HG03520 (cell line): ENCODE data around the gene ZFPM1.

Experiments
- ATAC-seq: cut with Tn5 transposase; IDR thresholded peaks from one replicate; pipeline ENCODE4 v1.9.1; 2021; ENCODE audit warnings: mild to moderate bottlenecking, moderate library complexity; ENCODE audit not compliant: unreplicated experiment

The ZFPM1 gene

DNA sequence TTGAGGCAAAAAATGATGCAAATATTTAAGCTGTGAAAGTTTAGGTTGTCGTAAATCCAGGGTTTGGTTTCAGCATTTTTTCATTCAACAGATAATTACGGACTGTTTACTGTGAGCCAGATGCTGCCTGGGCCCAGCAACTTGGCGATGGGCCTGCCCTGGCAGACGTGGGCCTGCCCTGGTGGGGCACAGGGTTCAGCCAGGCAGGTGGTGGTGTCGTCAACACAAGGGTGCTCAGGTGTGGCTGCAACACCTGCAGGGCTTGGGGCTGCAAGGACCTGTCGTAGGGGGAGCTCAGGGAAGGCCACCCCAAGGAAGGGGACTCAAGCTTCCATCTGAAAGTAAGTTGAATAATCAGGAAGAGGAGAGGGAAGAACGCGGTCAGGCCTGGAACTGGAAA lies 132.2 kb downstream of the ZFPM1 start:
- ATAC-seq: no peak

DNA sequence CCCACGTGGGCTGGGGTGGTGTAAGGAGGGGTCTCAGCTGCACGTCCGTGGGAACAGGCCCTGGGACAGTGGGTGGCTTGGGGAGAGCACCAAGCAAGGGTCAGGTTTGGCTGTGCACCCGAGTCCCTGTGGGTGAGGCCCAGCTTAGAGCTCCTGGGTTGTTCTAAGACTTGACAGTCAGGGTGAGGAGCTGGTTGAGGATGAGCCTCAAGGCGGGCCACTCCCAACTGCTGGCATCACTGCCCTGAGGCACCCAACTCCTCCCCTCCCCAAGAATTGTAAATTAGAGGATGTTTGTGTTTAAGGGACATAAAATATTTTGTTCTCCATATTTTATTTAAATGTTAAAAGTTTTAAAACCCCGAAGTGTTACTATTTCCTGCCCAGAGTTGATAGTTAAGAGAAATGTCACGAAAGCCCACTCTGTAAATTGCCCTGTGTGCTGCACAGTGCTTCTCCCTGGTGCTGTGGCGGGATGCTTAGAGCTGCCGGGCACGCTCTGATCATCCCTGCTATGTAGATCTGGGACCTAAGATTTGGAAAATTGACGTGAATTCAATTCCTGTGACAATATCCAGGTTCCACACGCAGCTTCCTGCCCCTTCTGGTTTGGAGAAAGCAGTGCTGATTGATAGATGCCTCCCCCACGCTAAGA lies 133.0 kb downstream of the ZFPM1 start:
- no peak for ATAC-seq
